HL-60 (cell line): ENCODE results near the gene HDC.

Experiments
- CTCF ChIP-seq: IDR thresholded peaks from one replicate; pipeline ENCODE4 v1.5.1; 2011; ENCODE audit warnings: low read length, control low read depth, inconsistent platforms; ENCODE audit not compliant: insufficient read depth
- GABPA ChIP-seq: IDR thresholded peaks from 2 replicates; pipeline ENCODE4 v1.6.1; 2012; ENCODE audit warnings: low read depth
- POLR2AphosphoS5 ChIP-seq: IDR thresholded peaks from 2 replicates; pipeline ENCODE4 v1.6.1; 2012; ENCODE audit warnings: low read depth

GRCh38 chr15:50192926-50193620 lies 72.5 kb downstream of the HDC start:
- TF ChIP-seq GABPA (no peak), POLR2AphosphoS5 (no peak), CTCF (no peak)
